Gastrocnemius medialis (tissue), 4 donors: ENCODE measurements around the gene MEIS2.

Source experiments
- CTCF ChIP-seq, 5 experiments: fragments of 450-650 bp in 3 of 5; fragments of 200-600 bp in 2 of 5; sonication (generic) in 2 of 5; IDR thresholded peaks in 4 of 5; conservative IDR thresholded peaks in 1 of 5; 1 replicate in 4 of 5; 2 replicates in 1 of 5; pipeline ENCODE4 v1.5.1; 2016 to 2019; ENCODE audit warnings: antibody characterized with exemption in 5 of 5, mild to moderate bottlenecking in 3 of 5, moderate library complexity in 3 of 5
- POLR2A ChIP-seq, 2 donors: fragments of 450-650 bp; IDR thresholded peaks; one replicate each; pipeline ENCODE4 v1.6.1; 2017; ENCODE audit warnings: antibody characterized with exemption in 2 of 2, mild to moderate bottlenecking in 2 of 2, moderate library complexity in 2 of 2

GRCh38 chr15:36988947-36989346 is 111.4 kb downstream of the MEIS2 start:
- no peak for TF ChIP-seq CTCF (IDR thresholded peaks at IDR 0.05 in 4 of 5, conservative IDR thresholded peaks at IDR 0.05 in 1 of 5)
- TF ChIP-seq POLR2A (IDR thresholded peaks at IDR 0.05): no peak
